ACC112 (cell line): Measurements from ENCODE around the gene CIB4.

Source experiments
- H2AFZ ChIP-seq: fragments of 200-600 bp; sonication (generic); one replicate; pipeline ENCODE4 v1.6.0; 2017; ENCODE audit warnings: antibody characterized with exemption, low read length; ENCODE audit not compliant: unreplicated experiment
- H3K27ac ChIP-seq: fragments of 200-600 bp; sonication (generic); 2 replicates; pipeline ENCODE4 v1.5.1; 2014; ENCODE audit warnings: low read depth, mild to moderate bottlenecking, antibody characterized with exemption, low read length, moderate library complexity
- H3K27me3 ChIP-seq: fragments of 200-600 bp; sonication (generic); 2 replicates; pipeline ENCODE4 v1.6.1; 2014; ENCODE audit warnings: mild to moderate bottlenecking, antibody characterized with exemption, low read length, moderate library complexity, mixed read lengths; ENCODE audit not compliant: insufficient read depth
- H3K36me3 ChIP-seq: fragments of 200-600 bp; sonication (generic); 2 replicates; pipeline ENCODE4 v1.6.1; 2016; ENCODE audit warnings: mild to moderate bottlenecking, antibody characterized with exemption, low read length, moderate library complexity, mixed read lengths; ENCODE audit not compliant: insufficient read depth
- H3K4me1 ChIP-seq: fragments of 200-600 bp; sonication (generic); one replicate; pipeline ENCODE4 v1.6.1; 2016; ENCODE audit warnings: low read length, mixed read lengths; ENCODE audit not compliant: insufficient read depth, unreplicated experiment, control insufficient read depth
- H3K4me3 ChIP-seq: fragments of 200-600 bp; sonication (generic); 2 replicates; pipeline ENCODE4 v1.5.1; 2014; ENCODE audit warnings: mild to moderate bottlenecking, low read depth, low read length
- H3K79me2 ChIP-seq: fragments of 200-600 bp; sonication (generic); one replicate; pipeline ENCODE4 v1.6.0; 2016; ENCODE audit warnings: low read length; ENCODE audit not compliant: control insufficient read depth, unreplicated experiment, insufficient read depth

The CIB4 gene

DNA sequence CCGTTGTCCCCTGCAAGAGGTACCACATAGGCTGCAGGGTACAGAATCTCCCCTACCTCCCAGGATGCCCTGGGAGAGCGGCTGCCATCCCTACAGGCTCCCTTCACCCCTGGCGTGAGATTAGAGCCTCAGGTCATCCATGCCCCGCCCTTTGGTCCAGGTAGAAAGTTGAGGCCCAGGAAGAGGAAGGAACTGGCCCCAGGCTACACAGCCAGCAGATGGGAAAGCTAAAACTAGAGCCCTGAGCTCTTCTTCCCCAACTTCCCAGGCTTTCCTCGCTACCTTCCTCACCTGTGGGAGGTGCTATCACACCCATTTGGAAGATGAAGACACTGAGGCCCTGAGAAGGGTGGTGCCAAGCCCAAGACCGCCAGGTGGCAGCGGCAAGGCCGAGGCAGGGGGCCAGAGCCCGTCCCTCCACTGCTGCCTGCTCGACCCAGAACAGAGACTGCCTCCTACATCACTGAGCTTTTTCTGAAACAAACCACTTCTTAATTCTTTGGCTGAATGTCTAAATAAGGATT, 25.8 kb downstream of the CIB4 start:
- Histone ChIP-seq H3K4me3 (no peak overlapping the region), H3K36me3 (no peaks in the 10 kb centered on the region), H3K4me1 (no peaks in the 10 kb centered on the region), H2AFZ (no peak overlapping the region), H3K79me2 (no peaks in the 10 kb centered on the region), H3K27me3 (peaks cover 34% of the 10 kb centered on the region), H3K27ac (no peak overlapping the region)

DNA sequence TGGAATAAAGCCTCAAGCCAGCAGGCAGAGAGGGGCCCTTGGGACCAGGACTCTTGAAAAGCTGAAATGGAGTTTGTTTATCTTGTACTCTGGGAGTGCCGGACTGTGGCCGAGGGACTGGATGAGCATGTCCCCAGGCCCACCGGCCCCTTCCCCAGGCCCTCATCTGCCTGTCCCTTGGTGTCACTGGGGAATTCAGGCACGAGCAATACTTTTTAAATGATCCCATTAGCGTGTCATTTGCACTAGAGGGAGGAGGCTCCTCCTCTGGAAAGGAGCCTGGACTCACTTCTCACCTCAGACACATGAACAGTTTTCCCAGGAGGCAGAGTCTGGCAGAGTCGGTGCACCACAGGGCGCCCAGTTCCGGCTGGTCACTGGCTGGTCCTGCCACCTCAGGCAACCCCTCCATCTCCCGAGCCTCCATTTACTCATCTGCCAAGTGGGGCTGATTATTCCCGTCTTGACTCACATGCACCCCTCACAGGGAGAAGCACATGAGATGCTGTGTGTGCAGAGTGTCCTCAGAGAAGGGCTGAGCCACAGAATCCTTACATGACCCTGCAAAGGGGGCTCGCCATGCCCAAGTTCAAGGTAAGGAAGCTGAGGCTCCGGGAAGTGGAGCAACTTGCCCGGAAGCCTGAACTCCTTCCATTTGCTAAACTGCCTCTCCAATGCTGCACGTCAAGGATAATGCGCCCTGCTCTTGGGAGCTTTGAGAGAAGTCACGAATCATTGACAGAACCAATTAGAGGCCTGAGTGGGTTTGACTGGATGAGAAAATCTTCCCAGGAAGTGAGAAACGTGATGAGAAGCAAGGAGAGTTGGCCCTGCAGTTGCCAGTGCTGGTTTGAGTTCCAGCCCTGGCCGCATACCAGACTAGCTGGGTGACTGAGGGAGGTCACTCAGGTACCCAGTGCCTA, 26.7 kb downstream of the CIB4 start:
- H3K4me3 ChIP-seq, result no peak overlapping the region
- no peak overlapping the region for H3K27ac ChIP-seq
- no peak overlapping the region for H2AFZ ChIP-seq
- no peaks in the 10 kb centered on the region for H3K4me1 ChIP-seq
- no peaks in the 10 kb centered on the region for H3K36me3 ChIP-seq
- no peaks in the 10 kb centered on the region for H3K79me2 ChIP-seq
- H3K27me3 ChIP-seq, result peaks cover 25% of the 10 kb centered on the region

DNA sequence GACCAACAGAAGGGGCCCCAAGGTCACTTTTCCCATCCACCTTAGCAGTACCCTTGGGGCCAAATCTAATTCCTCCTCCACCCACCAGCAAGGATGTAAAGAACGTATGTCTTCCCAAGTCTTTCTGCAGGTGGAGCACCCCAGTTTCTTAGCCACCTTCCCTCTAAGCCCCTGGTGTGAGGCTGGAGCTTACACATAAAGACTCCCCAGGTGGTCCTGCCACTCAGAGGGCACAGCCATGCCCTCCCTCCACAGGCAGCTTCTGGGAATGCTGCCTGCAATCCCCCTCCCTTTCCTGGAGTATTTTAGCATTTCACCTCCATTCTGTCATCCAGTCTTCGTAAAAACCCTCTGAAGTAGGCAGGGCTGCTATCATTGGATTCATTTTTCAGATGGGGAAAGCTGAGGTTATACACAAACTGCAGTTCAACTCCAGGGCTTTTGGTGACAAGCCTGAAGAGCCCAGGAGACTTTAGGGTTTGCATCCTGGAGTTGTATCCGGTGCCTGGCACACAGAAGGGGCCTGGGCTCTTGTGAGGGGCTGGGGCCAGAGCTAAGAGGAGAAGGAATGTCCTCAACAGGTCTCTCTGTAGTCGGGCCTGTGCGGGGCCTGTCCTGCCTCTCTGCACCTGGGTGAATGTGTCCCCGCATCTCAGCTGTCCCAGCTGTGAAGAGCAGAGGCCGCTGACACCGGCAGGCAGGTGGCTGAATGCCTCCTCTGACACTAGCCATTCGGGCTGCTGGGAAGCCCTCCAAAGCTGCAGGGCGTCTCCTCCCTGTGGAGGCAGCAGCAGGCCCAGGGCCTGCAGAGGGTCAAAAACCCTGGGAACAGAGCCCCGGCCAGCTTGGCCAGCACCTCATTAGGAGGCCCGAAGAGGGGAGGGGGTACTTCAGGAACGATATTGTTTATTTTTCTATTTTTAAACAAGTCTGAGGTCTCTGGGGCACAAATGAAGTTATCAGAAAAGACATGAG, 27.6 kb downstream of the CIB4 start:
- peaks cover 15% of the 10 kb centered on the region for H3K27me3 ChIP-seq
- no peaks in the 10 kb centered on the region for H3K4me1 ChIP-seq
- no peak overlapping the region for H3K27ac ChIP-seq
- no peak overlapping the region for H3K4me3 ChIP-seq
- no peaks in the 10 kb centered on the region for H3K79me2 ChIP-seq
- no peak overlapping the region for H2AFZ ChIP-seq
- H3K36me3 ChIP-seq, result no peaks in the 10 kb centered on the region

DNA sequence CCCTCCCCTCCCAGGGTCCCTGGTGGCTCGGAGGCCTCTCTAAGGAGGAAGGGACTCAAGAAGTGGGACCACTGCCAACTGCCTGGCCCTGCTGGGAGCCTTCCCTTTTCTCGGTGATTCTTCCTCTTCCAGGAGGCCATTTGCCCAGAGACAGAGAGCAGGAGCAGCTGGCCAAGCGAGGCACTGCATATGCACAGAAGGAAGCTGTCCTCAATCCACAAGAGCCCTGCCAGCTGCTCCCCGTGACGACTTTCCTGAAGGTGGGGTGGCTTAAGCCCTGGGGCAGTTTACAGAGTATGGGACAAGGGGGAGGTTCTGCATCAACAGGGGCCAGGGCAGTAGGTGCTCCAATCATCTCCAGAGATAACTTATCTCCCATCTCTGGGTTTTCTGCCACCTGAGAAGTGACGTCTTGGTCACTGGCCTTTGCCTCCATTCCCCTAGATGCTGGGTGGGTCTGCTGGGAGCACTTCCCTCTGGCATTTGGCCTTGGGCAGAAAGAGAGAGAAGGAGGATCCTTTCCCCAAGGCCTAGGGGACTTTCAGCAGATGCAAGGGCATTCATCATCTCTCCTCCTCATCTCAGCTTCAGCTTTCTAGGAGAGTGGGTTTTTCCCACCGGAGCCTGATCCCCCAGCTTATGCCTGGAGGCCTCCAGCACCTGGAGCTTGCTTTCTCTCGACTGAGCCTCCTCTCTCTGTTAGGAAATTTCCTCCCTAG, 28.5 kb downstream of the CIB4 start:
- Histone ChIP-seq H3K27me3 (peaks cover 12% of the 10 kb centered on the region), H2AFZ (no peak overlapping the region), H3K4me1 (no peaks in the 10 kb centered on the region), H3K36me3 (no peaks in the 10 kb centered on the region), H3K27ac (no peak overlapping the region), H3K79me2 (no peaks in the 10 kb centered on the region), H3K4me3 (no peak overlapping the region)

DNA sequence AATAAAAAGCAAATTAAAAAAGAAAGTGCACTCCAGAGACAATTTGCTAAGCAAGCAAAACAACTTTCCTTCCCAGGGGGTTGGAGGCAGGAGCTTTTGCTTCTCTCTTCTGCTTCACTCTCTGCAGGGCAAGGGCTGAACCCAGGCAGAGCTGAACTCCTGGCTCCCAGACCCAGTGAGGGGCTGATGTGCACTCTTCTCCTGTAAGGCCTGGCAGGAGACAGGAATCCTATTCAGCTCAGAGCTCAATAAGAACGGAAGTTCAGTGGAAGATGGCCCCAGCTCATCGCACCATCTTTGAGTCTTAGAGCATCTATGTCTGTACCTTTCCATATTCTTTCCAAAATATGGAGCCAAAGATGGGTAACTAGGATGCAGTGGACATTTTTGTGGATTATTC, 29.1 kb downstream of the CIB4 start:
- Histone ChIP-seq H2AFZ (no peak overlapping the region), H3K4me1 (no peaks in the 10 kb centered on the region), H3K27me3 (peaks cover 10% of the 10 kb centered on the region; the same call in 1 of the 2 replicates), H3K4me3 (no peak overlapping the region), H3K36me3 (no peaks in the 10 kb centered on the region), H3K27ac (no peak overlapping the region), H3K79me2 (no peaks in the 10 kb centered on the region)

DNA sequence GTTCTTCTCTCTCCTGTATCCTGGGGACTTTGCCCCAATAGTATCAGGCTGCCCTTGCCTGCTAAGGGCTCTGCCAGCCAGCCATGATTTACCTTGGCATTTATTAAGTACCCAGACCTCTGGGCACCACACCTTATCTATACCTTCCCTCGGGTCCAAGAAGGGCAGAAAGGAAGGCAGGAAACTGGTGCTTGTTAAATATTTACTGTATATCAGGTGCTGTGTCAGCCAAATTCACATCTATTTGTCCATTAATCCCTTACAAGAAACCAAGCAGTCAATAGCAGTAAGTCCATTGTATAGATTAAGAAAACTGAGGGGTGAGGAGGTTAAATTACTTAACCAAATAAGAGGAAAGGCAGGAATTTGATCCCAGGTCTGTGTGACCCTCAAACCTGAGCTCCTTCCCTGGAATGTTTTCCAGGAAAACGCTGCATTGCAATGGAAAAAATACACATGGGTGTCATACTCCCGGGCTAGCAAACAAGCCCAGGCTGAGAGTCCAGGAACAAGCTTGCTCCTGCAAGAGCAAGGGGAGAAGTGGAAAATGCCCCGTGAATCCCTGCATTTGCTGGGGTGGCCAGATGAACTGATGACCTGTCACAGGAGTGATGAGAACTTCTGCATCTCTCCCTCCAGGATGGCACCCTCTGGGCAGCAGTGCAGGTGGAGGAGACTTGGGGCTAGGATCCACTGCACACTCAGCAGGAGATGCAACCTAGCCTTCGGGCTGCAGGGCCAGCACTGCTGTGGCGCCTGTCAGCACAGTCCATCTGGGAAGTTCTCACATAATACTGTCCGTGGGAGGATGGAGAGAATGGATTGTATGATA, 30.4 kb downstream of the CIB4 start:
- Histone ChIP-seq H3K27me3 (peaks cover 5% of the 10 kb centered on the region; the same call in 1 of the 2 replicates), H3K36me3 (no peaks in the 10 kb centered on the region), H2AFZ (no peak overlapping the region), H3K4me3 (no peak overlapping the region), H3K79me2 (no peaks in the 10 kb centered on the region), H3K27ac (no peak overlapping the region), H3K4me1 (no peaks in the 10 kb centered on the region)

DNA sequence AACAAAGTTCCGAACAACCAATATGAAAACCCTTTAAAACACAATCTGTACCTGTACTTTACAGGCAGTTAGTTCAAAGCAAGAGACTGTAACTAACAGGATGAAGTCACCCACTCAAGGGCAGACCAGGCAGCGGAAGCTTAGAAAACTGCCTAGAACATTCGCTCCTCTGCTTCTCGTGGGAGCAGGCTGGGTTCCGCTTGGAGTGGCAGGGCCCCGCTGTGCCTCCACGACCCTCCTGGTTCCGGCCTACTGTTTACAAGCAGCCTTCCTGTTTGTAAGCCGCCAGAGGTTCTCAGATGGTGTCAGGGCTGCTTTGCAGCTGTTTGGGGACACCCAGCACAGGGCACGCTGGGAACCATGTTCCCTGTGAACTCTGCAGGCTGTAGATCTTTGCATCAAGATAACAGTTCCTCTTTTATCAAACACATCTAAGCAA, 31.3 kb downstream of the CIB4 start:
- Histone ChIP-seq H3K27ac (no peak overlapping the region), H3K27me3 (peaks cover 6% of the 10 kb centered on the region; the same call in 1 of the 2 replicates), H3K4me3 (no peak overlapping the region), H3K4me1 (no peaks in the 10 kb centered on the region), H2AFZ (no peak overlapping the region), H3K79me2 (no peaks in the 10 kb centered on the region), H3K36me3 (no peaks in the 10 kb centered on the region)

DNA sequence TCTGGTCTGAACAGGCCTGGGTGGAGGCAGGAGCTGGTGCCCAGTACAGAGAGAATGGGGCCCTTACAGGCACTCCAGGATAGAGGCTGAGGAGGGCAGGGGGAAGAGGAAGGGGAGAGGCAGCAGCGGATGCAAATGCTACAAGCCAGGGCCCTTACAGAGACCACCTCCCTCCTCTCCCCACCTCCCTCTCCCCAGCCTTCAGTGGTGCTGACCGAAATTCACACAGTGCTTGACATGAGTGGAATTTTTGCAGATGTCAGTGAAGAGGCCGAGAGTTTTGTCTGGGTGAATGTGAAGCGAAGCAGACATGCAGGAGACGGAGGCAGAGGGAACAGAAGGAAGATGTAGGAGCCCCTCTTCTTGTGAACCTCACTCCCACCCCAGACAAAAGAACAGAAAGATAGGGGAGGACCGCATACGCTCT, 31.9 kb downstream of the CIB4 start:
- Histone ChIP-seq H3K36me3 (no peaks in the 10 kb centered on the region), H3K27me3 (peaks cover 7% of the 10 kb centered on the region), H2AFZ (no peak overlapping the region), H3K79me2 (no peaks in the 10 kb centered on the region), H3K4me1 (no peaks in the 10 kb centered on the region), H3K27ac (no peak overlapping the region), H3K4me3 (no peak overlapping the region)

DNA sequence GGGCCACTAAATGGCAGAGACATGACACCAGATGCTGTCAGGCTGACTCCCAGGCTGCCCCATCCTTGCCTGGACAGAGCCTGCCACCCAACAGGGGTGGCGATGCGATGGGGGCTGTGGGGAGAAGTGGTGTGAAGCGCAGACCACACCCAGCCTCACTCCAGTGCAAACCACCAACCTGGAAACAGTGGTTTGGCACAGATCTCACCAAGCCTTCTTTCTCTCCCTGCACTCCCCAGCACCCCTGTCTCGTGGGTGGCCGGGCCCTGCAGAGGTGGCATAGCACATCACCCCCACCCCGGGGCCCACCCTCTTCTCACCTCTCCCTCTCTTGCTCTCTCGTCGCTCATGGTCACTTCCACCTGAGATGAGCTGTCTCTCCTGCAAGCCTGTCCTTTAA, 32.6 kb downstream of the CIB4 start:
- Histone ChIP-seq H3K79me2 (no peaks in the 10 kb centered on the region), H2AFZ (no peak overlapping the region), H3K36me3 (no peaks in the 10 kb centered on the region), H3K27ac (no peak overlapping the region), H3K27me3 (peaks cover 10% of the 10 kb centered on the region), H3K4me3 (no peak overlapping the region), H3K4me1 (no peaks in the 10 kb centered on the region)
